HepG2 (cell line): Measurements from ENCODE around the gene PLXNA4. TPM values are rescaled to one million over a fixed set of nuclear protein-coding genes. Genes with fewer than 3 reads are reported as not detected.

Source experiments
- ATAC-seq: fragments of 200-7000 bp; cut with Tn5 transposase; 3 replicates; pipeline ENCODE4 v1.9.1; 2020; ENCODE audit warnings: mild to moderate bottlenecking, moderate library complexity
- BruUV-seq: library from RNA; stranded (reverse); fragments of 400-500 nt; replicated peaks from 2 replicates; lab custom pipeline; 2021; lab: Mats Ljungman, UMichigan
- CTCF ChIA-PET: fragments of 300-600 bp; formaldehyde crosslinking; extraction: SDS; loops from one replicate; lab custom pipeline; 2021; ENCODE audit warnings: low total read pairs, inconsistent platforms, low intra/inter-chr PET ratio; lab: Yijun Ruan, JAX
- POLR2A ChIA-PET: fragments of 350-600 bp; sonication (Branson Sonifier 250); formaldehyde crosslinking; loops from one replicate; lab custom pipeline; 2020; ENCODE audit warnings: antibody characterized with exemption, inconsistent platforms; lab: Yijun Ruan, JAX
- DNase-seq: peaks from one replicate; pipeline ENCODE4 v3.0.0-alpha.2; 2015; ENCODE audit warnings: low spot score
- FAIRE-seq: peaks from 3 replicates; lab custom pipeline; 2011; peaks lifted over from hg19 to GRCh38; lab: Jason Lieb, UNC
- H2AFZ ChIP-seq: one replicate; pipeline ENCODE4 v1.6.1; 2011; ENCODE audit warnings: low read length, inconsistent platforms
- H3K27ac ChIP-seq: fragments of 300-600 bp; 3 replicates; pipeline ENCODE4 v1.8.0; 2011; ENCODE audit warnings: mixed run types, mild to moderate bottlenecking, mixed read lengths, low read length, inconsistent platforms; ENCODE audit not compliant: insufficient read depth; ENCODE audit errors: extremely low read length
- H3K27me3 ChIP-seq, 2 experiments: fragments of 200-600 bp in 1 of 2; 2 replicates in 1 of 2; 3 replicates in 1 of 2; pipeline versions ENCODE4 v1.6.0 to v1.8.0; 2011; ENCODE audit warnings: low read length in 2 of 2, mild to moderate bottlenecking in 2 of 2, moderate library complexity in 2 of 2, inconsistent platforms in 1 of 2; ENCODE audit not compliant: insufficient read depth in 2 of 2, control insufficient read depth in 1 of 2
- H3K36me3 ChIP-seq, 2 experiments: fragments of 200-600 bp in 1 of 2; replicated peaks in 1 of 2; 2 replicates in 1 of 2; 3 replicates in 1 of 2; pipeline versions ENCODE4 v1.5.1 to v1.8.0; 2011; ENCODE audit warnings: low read length in 2 of 2, inconsistent platforms in 1 of 2; ENCODE audit not compliant: insufficient read depth in 2 of 2, control insufficient read depth in 1 of 2
- H3K4me1 ChIP-seq: 2 replicates; pipeline ENCODE4 v1.5.1; 2012; ENCODE audit warnings: low read length, inconsistent platforms; ENCODE audit not compliant: insufficient read depth
- H3K4me2 ChIP-seq: 2 replicates; pipeline ENCODE4 v1.6.0; 2011; ENCODE audit warnings: low read depth, low read length, inconsistent platforms
- H3K4me3 ChIP-seq, 3 experiments: fragments of 200-600 bp in 1 of 3; sonication (generic), shearing (Covaris generic) in 1 of 3; replicated peaks in 1 of 3; 2 replicates each; pipeline ENCODE4 v1.5.1; 2011 to 2016; ENCODE audit warnings: low read length in 3 of 3, inconsistent platforms in 2 of 3, low read depth in 2 of 3, mild to moderate bottlenecking in 2 of 3, control low read depth in 1 of 3, mixed read lengths in 1 of 3; ENCODE audit not compliant: insufficient read depth in 1 of 3
- H3K79me2 ChIP-seq: one replicate; pipeline ENCODE4 v1.6.1; 2011; ENCODE audit warnings: low read length, inconsistent platforms; ENCODE audit not compliant: insufficient read depth
- H3K9ac ChIP-seq: 2 replicates; pipeline ENCODE4 v1.6.0; 2011; ENCODE audit warnings: mild to moderate bottlenecking, low read depth, low read length, inconsistent platforms; ENCODE audit not compliant: insufficient read depth
- H3K9me3 ChIP-seq: 2 replicates; pipeline ENCODE4 v1.5.1; 2012; ENCODE audit warnings: mild to moderate bottlenecking, low read length
- H4K20me1 ChIP-seq: 2 replicates; pipeline ENCODE4 v1.6.0; 2011; ENCODE audit warnings: inconsistent platforms, mild to moderate bottlenecking, low read length, moderate library complexity; ENCODE audit not compliant: insufficient read depth
- IKZF4 ChIP-seq: sonication (generic); formaldehyde crosslinking; IDR thresholded peaks from 2 replicates; pipeline ENCODE4 v1.5.1; 2020; ENCODE audit warnings: borderline replicate concordance, mild to moderate bottlenecking, low read depth, missing genetic modification reagents; ENCODE audit errors: not compliant biosample characterization
- MYC ChIP-seq: sonication (generic); formaldehyde crosslinking; IDR thresholded peaks from 2 replicates; pipeline ENCODE4 v1.9.0; 2021; ENCODE audit warnings: missing genetic modification reagents, borderline replicate concordance
- NCOA1 ChIP-seq: sonication (generic); formaldehyde crosslinking; IDR thresholded peaks from 2 replicates; pipeline ENCODE4 v1.9.0; 2021; ENCODE audit warnings: missing genetic modification reagents
- NFKBIZ ChIP-seq: IDR thresholded peaks from 2 replicates; pipeline ENCODE4 v1.6.1; 2018; ENCODE audit warnings: missing genetic modification reagents, missing compliant biosample characterization
- SMAD3 ChIP-seq: sonication (generic); formaldehyde crosslinking; IDR thresholded peaks from 2 replicates; pipeline ENCODE4 v1.4.0; 2020; ENCODE audit warnings: missing genetic modification reagents
- TSC22D2 ChIP-seq: sonication (generic); formaldehyde crosslinking; IDR thresholded peaks from 2 replicates; pipeline ENCODE4 v1.5.1; 2020; ENCODE audit warnings: missing genetic modification reagents, mild to moderate bottlenecking, borderline replicate concordance
- ZBTB7B ChIP-seq: sonication (generic); formaldehyde crosslinking; IDR thresholded peaks from 2 replicates; pipeline ENCODE4 v1.4.0; 2020; ENCODE audit warnings: missing genetic modification reagents
- ZFP62 ChIP-seq: sonication (generic); formaldehyde crosslinking; IDR thresholded peaks from 2 replicates; pipeline ENCODE4 v1.4.0; 2020; ENCODE audit warnings: missing genetic modification reagents
- ZFY ChIP-seq: sonication (generic); formaldehyde crosslinking; IDR thresholded peaks from 2 replicates; pipeline ENCODE4 v1.4.0; 2020; ENCODE audit warnings: missing genetic modification reagents
- ZKSCAN5 ChIP-seq: sonication (generic); formaldehyde crosslinking; IDR thresholded peaks from 2 replicates; pipeline ENCODE4 v1.5.1; 2020; ENCODE audit warnings: mild to moderate bottlenecking, missing genetic modification reagents
- ZNF30 ChIP-seq: sonication (generic); formaldehyde crosslinking; IDR thresholded peaks from 2 replicates; pipeline ENCODE4 v1.5.0; 2020; ENCODE audit warnings: mild to moderate bottlenecking, missing genetic modification reagents
- ZNF329 ChIP-seq: sonication (generic); formaldehyde crosslinking; IDR thresholded peaks from 2 replicates; pipeline ENCODE4 v1.9.0; 2021; ENCODE audit warnings: low read depth, mild to moderate bottlenecking, missing genetic modification reagents
- ZNF513 ChIP-seq: sonication (generic); formaldehyde crosslinking; conservative IDR thresholded peaks from 2 replicates; pipeline ENCODE4 v1.5.0; 2020; ENCODE audit warnings: missing genetic modification reagents
- ZNF710 ChIP-seq: sonication (generic); formaldehyde crosslinking; IDR thresholded peaks from 2 replicates; pipeline ENCODE4 v1.5.0; 2020; ENCODE audit warnings: mild to moderate bottlenecking, missing genetic modification reagents, borderline replicate concordance
- WGBS: methylation state at CpG from one replicate; pipeline ENCODE4 v1.1.6; 2017; ENCODE audit warnings: low lambda C conversion rate; 5-methylcytosine and 5-hydroxymethylcytosine counted together
- in situ Hi-C: cut with HindIII; loops from 2 replicates; pipeline ENCODE4 v1.10.0; 2017; ENCODE audit warnings: low pct_unique_long_range_greater_than_20kb; ENCODE audit not compliant: extremely low pct_ligation_motif_present
- intact Hi-C: fragments of 100-400 bp; cut with micrococcal nuclease; formaldehyde crosslinking; loops from one replicate; pipeline ENCODE4 v1.10.0; 2022; ENCODE audit not compliant: unreplicated experiment
- polyA plus RNA-seq, 8 experiments: library from polyadenylated mRNA; depleted of rRNA in 3 of 8; stranded (reverse) in 7 of 8; unstranded in 1 of 8; fragments of >200 nt; fragmentation: Illumina TruSeq in 4 of 8; extraction: Trizol in 4 of 8; gene quantifications; 2 replicates each; pipeline versions ENCODE4 v1.2.1 to v1.2.3, GENCODE V29; 2011 to 2016; ENCODE audit warnings: low read depth in 4 of 8, missing spikeins in 1 of 8, mixed read lengths in 1 of 8; ENCODE audit not compliant: insufficient read depth in 1 of 8
- total RNA-seq, 5 experiments: library from RNA; depleted of rRNA; stranded (reverse); fragments of >200 nt; fragmentation: Illumina TruSeq; extraction: Trizol; gene quantifications; 2 replicates each; pipeline ENCODE4 v1.2.3, GENCODE V29; 2016; ENCODE audit warnings: low read depth in 1 of 5

PLXNA4 gene
- total and polyA plus RNA-seq, 2 of the 13 experiments (the other 11 are each of a cell fraction or from before 2014, with no cell fraction given) = 0.01 to 0.04 TPM

- 54% methylated on average over 2 of the region's 5 CpGs for WGBS
- no peak for FAIRE-seq
- H3K9ac ChIP-seq = no peak overlapping the region
- H3K9me3 ChIP-seq = no peaks in the 10 kb centered on the region
- TF ChIP-seq ZFP62 (CRISPR knock-in tag) (no peak), NFKBIZ (CRISPR knock-in tag) (no peak), TSC22D2 (CRISPR knock-in tag) (no peak), MYC (no peak), ZNF30 (CRISPR knock-in tag) (no peak), SMAD3 (no peak), ZNF329 (CRISPR knock-in tag) (no peak), ZBTB7B (CRISPR knock-in tag) (no peak), IKZF4 (CRISPR knock-in tag) (no peak), ZFY (CRISPR knock-in tag) (no peak), ZKSCAN5 (CRISPR knock-in tag) (no peak), NCOA1 (CRISPR knock-in tag) (no peak), ZNF710 (CRISPR knock-in tag) (no peak), ZNF513 (no peak)
- ChIA-PET CTCF (no interaction called here), POLR2A (no interaction called here)
- H3K27ac ChIP-seq = no peak overlapping the region
- no peaks in the 10 kb centered on the region for H4K20me1 ChIP-seq
- peaks cover 0 to 11% of the 10 kb centered on the region in 2 experiments; a peak in 1 of 5 replicates for H3K27me3 ChIP-seq
- intact Hi-C loops (no loop called here), in situ Hi-C loops (no loop called here)
- no peaks in the 10 kb centered on the region for H3K36me3 ChIP-seq
- H2AFZ ChIP-seq = no peak overlapping the region
- no TSS peak for BruUV-seq
- no peaks in the 10 kb centered on the region for H3K79me2 ChIP-seq
- H3K4me3 ChIP-seq = no peak overlapping the region
- no peak overlapping the region for H3K4me2 ChIP-seq
- no peak for ATAC-seq
- peaks cover 13% of the 10 kb centered on the region for H3K4me1 ChIP-seq
- no peak for DNase-seq
Measured at GRCh38 chr7:132239422-132239994, 336.8 kb downstream of the PLXNA4 start.
